GM18951 (cell line): ENCODE data around the gene USP34.

ENCODE experiments used
- POLR2A ChIP-seq: IDR thresholded peaks from 4 replicates; pipeline ENCODE4 v1.6.1; 2011; ENCODE audit warnings: mild to moderate bottlenecking; ENCODE audit not compliant: insufficient read length, insufficient read depth; ENCODE audit errors: extremely low read depth
- in situ Hi-C: fragments of 300-500 bp; cut with MboI; formaldehyde crosslinking; loops from one replicate; pipeline ENCODE4 v1.12.0; 2022; ENCODE audit warnings: low sequenced_read_pairs, mixed read lengths, inconsistent platforms; ENCODE audit not compliant: unreplicated experiment

USP34 gene

DNA sequence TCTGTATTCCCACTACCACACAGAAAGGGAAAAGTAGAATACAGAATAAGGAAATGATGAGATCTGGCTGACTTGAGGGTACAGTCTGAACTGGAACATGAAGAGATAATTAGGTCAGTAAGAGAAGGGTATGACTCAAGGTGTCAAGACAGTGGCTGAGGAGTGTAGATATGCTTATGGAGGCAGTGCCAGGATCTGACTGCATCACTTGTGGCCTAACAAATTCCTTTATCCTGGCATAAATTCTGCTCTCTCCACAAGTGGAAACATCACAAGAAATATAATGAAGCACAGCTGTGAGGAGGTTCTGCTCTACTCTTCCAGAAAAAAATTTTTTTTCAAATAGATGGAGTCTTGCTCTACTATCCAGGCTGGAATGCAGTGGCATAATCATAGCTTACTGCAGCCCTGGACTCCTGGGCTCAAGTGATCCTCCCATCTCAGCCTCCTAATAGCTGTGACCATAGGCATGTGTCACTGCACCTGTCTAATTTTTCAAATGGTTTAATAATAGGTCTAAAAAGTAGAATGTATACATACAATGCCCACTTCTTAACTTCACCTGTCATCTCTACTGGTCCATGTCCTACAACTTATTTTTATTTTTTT is 223.6 kb downstream of the USP34 start:
- in situ Hi-C loops: no loop called here
- no peak for TF ChIP-seq POLR2A

DNA sequence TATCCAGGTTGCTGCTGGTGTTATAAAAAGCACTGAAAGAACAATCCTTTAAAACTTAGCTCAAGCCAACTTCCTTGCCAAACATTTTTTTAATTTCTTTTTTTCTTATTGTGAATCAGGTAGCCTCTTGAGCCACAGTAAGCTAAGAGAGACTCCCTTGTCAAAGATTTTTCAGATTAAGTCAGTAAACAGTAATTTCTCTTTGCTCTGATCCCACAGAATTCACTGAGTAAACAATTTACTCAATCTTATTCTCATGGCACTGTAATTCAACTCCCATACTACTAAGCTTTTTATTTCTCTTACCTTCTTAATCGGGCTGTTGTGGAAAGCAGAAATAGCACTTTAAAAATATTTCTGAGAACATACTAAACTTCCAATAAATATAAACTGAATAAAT is 226.2 kb downstream of the USP34 start:
- no peak for TF ChIP-seq POLR2A
- in situ Hi-C loops: no loop called here

DNA sequence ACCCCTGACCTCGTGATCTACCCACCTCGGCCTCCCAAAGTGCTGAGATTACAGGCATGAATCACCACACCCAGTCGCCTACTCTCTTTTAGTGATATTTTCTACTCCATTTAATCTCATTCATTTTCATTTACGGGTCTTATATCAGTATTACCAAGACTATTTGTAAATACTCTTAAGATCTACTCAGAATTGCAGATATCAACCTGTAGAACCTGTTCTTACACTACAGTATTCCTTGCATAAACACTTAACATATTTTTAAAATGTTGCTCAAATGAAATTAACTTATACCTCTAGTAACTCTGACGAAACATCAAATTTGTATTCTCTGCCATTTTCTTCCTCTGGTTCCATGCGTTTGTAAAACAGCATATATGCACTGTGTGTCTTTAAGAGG is 229.6 kb downstream of the USP34 start:
- no peak for TF ChIP-seq POLR2A
- in situ Hi-C loops: no loop called here

DNA sequence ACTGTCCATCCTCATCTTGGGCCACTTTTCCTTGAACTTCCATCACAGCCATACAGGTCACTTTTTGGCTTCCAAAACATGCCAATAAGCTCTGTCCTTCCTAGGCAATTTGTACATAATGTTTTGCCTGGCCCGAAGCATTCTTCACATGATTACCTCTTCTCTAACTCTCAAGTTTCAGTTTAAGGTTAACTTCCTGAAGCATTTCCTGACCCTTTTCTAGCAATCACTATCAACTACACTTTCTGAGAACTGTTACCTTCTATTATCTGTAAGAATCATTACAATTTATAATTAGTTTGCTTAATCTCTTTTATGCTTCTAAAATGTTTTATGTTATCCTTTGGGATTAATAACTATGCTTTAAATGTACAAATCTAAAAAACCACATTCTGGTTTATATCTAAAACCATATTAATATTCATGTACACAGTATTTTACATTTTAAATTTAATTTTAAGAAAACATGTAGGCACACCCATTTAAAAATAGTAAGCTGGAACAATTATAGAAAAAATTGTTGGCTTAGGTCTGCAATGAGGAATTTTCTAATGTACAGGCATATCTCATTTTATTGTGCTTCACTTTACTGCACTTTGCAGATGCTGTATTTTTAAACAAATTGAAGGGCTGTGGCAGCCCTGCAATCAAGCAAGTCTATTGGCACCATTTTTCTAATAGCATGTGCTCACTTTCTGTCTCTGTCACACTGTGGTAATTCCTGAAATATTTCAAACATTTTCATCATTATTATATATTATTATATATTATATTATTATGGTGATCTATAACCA is 232.5 kb downstream of the USP34 start:
- no peak for TF ChIP-seq POLR2A

DNA sequence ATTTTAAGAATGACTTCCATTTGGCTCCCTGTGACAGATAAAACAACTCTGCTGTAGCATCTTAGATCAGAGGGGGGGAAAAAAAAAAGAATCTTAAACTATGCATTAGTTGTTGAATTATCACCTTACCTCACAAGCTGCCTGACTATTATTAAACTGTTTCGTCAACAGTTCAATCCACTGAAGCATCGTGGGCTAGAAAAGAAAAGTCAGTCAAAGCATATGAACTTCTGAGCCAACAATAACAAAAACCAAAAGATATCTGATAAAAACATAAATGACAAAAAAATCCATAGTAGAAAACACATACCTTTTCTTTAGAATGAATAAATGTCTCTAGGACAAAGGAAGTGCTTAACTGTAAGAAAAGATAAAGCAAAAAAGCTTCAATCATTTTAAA is 235.2 kb downstream of the USP34 start:
- in situ Hi-C loops: no loop called here
- TF ChIP-seq POLR2A: no peak

More for the DNA sequence above, 232.5 kb downstream of the USP34 start:
- in situ Hi-C loops: no loop called here

DNA sequence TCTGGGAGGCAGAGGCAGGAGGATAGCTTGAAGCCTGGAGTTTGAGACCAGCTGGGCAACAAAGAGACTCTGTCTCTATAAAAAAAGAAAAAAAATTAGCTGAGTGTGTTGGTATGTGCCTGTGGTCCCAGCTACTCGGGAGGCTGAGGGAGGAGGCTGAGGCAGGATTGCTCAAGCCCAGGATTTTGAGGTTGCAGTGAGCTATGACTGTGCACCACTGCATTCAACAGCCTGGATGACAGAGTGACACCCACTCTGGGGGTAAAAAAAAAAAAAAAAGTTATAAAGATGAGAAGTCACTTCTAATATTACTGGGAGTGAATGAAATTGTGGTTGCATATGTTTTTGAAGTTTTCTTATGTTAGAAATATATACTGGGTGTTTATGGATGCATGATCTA is 237.3 kb downstream of the USP34 start:
- in situ Hi-C loops: no loop called here
- no peak for TF ChIP-seq POLR2A

DNA sequence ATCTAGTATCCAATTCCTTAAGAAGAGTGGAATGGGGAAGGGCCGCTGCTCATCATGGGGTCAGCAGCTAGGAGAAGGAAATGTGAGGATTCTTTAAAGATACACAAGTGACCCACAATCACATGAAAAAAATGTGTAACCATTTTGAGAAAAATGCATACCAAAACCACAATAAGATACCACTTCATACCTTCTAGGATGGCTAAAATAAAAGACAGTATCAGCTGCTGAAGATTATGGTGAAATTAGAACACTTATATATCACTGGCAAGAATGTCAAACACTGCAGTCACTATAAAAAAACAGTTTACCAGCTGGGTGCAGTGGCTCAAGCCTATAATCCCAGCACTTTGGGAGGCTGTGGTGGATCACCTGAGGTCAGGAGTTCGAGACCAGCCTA is 241.0 kb downstream of the USP34 start:
- in situ Hi-C loops: no loop called here
- no peak for TF ChIP-seq POLR2A

DNA sequence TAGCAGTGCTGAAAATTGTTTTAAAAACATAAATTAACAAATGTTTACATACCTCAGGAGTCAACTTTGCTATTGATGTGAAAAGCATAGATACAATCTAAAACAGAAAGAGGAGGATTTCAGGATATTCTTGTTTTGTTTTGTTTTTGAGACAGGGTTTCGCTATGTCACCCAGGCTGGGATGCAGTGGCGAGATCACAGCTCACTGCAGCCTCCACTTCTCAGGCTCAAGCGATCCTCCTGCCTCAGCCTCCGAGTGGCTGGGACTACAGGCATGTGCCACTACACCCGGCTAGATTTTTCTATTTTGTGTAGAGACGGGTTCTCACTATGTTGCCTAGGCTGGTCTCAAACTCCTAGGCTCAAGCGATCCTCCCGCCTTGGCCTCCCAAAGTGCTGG is 248.3 kb downstream of the USP34 start:
- in situ Hi-C loops: no loop called here
- no peak for TF ChIP-seq POLR2A

DNA sequence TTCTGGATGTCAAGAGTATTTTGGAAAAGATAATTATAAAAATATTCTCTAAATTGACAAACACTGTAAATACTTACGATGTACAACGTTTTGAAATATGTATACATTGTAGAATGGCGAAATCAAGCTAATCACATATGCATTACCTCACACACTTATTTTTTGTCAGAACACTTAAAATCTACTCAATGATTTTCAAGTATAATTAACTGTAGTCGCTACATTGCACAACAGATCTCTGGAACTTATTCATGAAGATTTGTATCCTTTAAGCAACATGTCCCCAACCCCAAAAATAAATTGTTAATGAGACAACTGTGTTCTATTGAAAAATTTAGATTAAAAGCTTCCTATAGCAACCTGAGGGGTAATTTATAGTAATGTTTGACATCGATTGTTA is 249.1 kb downstream of the USP34 start:
- in situ Hi-C loops: no loop called here
- no peak for TF ChIP-seq POLR2A

DNA sequence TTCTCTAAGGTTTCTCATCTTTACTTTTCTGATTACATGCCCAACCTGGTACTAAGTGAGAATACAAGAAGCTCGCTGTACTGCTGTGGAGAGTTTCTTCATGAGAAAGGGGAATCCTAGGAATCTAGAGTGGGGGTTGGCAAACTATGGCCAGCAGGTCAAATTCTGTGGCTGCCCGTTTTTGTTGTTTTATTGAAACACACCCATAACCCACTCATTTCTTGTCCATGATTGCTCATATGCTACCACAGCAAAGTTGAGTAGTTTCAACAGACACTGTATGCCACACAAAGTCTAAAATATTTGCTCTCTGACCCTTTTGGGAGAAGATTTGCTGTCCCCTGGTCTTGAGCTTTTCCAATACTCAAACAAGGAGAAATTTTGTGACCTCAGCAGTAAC is 250.1 kb downstream of the USP34 start:
- TF ChIP-seq POLR2A: no peak
- in situ Hi-C loops: no loop called here

DNA sequence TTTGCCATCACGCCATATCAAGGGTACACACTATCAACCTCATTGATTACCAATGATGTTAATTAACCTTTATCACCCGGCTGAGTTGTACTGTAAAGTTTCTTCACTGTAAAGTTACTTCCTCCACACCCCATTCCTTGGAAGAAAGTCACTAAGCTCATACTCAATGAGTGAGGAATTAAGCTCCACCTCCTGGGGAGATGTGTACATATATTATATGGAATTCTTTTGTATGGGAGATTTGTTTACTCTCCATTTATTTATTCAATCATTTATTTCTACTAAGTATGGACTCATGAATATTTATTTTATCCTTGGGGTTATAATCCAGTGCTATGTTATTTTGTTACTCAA is 252.1 kb downstream of the USP34 start:
- in situ Hi-C loops: no loop called here

DNA sequence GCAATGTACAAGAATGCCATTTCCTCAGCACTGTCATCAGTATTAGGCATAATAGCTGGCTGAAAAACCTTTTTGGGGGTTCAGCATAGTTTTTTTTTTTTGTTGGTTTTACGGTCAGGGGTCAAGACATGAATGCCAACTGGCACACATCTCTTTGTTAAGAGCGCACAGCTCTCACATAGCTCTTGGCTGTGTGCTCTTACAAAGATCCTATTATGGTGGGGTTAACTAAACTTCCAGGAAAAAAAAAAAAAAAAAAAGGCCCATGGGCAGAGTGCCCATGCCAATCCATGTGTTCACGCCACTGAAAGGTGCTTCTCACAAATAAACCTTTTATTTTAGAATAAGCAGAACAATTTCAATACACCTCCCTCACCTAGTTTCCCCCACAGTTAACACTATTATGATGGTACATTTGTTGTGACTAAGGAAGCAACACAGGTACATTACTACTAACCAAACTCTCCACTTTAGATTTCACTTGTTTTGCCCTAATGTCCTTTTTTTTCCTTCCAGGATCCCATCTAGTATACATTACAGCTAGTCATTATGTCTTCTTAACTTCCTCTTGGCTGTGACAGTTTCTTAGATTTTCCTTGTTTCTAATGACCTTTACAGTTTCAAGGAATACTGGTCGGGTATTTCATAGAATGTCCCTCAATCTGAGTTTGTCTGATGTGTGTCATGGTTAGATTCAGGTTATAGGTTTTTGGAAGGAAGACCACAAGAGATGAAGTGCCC is 252.6 kb downstream of the USP34 start:
- no peak for TF ChIP-seq POLR2A
- in situ Hi-C loops: no loop called here

More for the DNA sequence above, 252.1 kb downstream of the USP34 start:
- no peak for TF ChIP-seq POLR2A

DNA sequence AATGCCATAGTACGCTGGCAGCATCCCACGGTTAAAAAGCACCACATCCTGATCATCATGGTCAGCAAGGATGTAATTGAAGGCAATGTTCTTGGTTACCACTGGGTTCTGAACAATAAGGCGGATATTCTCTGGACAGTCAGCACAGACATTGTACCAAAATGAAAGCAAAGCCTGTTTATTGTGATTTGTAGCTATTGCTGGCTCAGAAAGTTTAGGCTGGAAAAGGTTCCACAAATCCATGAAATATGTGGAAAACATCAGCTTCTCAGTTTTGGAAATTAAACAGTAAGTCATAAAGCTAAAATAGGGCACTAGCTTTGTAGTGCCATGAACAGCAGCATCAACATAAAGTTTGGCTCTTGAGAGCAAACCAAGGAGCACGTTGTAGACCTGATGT is 256.7 kb downstream of the USP34 start:
- TF ChIP-seq POLR2A: no peak
- in situ Hi-C loops: no loop called here
